ENCODE measurements around the gene SPC25.
"Not testable (repeated sequence)": the region's sequence is repeated elsewhere in the genome, so short reads cannot be mapped to it uniquely, and the experiment has no call there.

The SPC25 gene

DNA sequence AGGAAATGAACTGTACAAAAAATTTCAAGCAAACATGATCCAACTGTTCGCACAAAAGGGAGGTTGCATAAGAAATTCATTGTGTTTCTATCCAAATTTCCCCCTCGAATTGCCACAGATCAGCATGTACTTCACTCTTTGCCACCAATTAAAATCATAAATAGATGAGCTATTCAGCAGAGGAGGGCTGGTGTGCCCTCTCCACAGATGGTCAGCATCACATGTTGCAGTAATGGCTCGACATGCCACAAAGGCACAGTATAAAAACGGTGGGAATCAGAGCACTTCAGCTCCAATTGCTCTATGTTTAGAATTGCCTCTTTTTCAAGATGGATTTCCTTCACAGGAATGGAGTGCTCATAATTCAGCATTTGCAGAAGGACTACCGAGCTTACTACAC is 10.8 kb upstream of the SPC25 start, which contains the start of gene G6PC2:
TSS of gene G6PC2 (plus strand) at position 289 of the 400 bp plus-strand sequence. CDS start at position 330, 41 bp downstream.
- no peak for DNase-seq

DNA sequence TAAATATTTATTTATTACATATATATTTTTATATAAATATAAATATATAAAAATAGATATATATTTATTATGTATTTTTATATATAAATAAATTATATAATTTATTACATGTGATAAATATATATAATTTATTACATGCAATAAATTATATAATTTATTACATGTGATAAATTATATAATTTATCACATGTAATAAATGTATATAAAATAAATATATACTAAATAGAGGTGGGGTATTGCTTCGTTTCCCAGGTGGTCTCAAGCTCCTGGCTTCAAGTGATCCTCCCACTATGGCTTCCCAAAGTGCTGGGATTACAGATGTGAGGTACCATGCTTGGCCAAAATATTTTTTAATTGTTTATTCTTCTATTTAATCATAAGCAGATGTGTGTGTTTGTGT is 7.2 kb upstream of the SPC25 start:
- no peak for DNase-seq

DNA sequence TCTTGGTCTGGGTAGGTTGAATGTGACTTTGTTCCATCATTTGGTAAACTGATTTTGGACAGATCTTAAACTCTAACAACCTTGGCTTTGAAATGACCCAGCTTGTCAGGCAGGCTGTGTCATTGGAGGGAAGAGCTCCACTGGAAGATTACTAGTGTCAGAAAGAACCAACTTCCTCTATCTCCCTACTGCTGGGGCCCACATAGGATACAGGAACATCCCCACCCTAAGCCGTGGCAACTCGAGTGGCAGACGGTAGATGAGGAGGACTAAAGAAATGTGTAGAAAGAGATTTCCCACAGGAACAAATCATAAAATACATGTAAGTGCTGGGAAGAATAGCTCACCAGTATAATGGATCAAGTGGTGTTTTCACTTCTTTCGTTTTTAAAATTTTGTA is 6.6 kb upstream of the SPC25 start:
- peak; percentile 48 for DNase-seq

DNA sequence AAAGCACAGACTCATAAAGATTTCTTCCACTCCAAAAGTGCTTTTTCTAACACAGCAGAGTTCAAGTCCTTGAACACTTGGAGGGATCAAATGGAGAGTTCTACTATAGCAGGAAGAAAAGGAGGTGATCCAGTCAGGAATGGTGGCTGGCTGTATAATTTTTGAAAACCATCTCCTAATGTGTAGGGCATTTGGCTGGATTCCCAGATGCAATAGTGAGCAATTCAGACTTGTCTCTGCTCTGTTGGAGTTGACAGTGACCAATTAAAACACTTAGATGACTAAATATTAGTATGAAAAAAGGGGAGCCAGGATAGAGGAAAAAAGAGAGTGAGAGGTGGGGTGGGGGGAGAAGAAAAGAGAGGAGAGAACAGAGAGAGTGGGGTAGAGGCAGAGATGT is 5.5 kb upstream of the SPC25 start:
- no peak for DNase-seq

DNA sequence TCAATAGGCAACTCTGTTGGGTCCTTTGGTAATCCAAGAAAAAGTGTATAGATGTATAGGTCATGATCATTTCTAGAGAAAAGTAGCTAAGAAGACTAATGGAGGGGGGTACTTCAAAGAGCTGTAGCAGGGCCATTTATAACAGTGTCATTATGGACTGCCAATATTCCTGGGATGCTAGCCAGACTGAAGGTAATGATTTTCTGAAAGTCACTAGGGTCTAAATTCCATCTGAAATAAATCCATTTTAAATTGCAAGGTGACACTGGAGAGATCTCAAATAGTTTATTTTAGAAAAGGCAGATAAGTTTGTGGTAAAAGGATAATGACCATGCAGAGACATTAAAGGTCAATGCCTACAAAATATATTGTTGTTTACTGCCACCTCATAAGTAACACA is 4.5 kb upstream of the SPC25 start:
- DNase-seq, result no peak

DNA sequence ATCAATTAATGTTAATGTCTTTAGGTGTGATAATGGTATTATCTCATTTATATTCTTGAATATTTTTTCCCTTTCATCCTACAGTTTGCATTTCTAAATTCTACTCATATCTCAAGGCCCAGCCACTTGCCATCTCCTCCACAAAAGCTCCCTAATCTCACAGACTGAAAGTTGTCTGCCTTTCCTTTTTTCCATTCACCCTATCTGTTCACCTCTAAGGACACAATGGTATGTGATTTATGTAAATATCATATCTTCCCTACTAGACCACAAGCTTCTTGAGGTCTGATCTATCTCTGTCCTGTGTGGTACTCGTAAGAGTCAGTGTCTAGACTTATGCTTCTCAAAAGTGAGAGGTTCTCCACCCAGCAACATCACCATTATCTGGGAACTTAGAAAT is 3.9 kb upstream of the SPC25 start:
- DNase-seq, result no peak

DNA sequence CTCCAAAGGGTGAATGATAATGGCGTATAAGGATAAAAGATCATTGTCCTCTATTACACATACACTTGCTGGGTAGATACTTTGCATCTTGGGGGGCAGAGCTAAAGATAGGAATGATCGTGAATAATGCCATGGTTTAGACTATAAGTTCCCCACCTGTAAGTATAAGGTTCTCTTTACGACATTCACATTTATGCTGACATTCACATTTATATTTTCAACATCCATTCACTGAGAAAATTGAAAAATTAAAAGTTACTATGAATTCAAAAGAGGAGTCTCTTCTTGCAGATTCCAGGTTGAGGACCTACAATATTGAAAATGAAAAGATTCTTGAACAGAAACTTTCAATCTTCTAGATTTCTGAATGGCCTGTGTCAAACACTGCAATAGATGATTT is 2.1 kb upstream of the SPC25 start:
- DNase-seq, result no peak

DNA sequence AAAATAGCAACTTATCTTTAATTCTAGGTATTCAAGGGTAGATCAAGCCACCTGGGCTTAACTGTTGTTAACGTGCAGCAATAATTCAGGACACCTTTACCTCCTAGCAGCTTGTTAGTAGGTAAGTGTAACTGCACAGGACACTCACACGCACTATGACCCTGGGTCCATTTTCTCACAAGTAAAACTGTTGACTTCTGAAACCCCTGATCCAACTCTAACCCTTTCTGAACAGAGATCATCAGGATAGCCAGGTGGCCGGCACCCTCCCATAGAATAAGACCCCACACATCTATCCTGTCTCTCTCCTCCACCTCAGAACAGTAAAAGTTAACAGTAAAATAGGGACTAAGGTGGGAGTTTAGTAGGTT is 610 bp downstream of the SPC25 start:
- DNase-seq, result peak; percentile 43

DNA sequence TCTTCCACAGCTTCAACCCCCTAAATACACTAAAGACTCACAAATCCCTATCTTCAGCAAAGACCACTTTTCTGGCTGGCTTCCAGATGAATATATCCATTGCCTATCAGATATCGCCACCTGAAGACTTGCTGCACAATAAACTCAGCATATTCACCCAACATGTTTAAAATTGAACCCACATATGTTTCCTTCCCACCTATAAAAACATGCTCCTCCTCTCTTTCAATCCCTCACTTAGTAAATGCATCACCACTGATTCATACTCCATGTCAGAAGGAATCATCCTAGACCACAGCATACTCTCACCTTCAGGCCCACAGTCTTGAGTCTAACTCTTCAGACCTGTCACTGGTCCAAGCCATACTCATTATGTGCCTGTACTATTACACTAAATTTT is 5.3 kb downstream of the SPC25 start:
- DNase-seq, result peak; percentile 54

DNA sequence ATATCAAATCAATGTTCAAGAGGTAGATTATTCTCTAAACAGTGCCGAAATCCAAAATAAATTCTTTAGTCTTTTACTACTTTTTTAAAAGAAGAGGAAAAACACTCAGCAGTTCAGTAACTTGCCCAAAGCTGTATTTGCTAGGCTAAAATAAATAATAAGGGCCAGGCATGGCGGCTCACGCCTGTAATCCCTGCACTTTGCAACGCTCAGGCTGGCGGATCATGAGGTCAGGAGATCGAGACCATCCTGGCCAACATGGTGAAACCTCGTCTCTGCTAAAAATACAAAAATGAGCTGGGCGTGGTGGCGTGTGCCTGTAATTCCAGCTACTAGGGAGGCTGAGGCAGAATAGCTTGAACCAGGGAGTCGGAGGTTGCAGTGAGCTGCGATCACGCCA is 8.1 kb downstream of the SPC25 start:
- DNase-seq, result not testable (repeated sequence)

DNA sequence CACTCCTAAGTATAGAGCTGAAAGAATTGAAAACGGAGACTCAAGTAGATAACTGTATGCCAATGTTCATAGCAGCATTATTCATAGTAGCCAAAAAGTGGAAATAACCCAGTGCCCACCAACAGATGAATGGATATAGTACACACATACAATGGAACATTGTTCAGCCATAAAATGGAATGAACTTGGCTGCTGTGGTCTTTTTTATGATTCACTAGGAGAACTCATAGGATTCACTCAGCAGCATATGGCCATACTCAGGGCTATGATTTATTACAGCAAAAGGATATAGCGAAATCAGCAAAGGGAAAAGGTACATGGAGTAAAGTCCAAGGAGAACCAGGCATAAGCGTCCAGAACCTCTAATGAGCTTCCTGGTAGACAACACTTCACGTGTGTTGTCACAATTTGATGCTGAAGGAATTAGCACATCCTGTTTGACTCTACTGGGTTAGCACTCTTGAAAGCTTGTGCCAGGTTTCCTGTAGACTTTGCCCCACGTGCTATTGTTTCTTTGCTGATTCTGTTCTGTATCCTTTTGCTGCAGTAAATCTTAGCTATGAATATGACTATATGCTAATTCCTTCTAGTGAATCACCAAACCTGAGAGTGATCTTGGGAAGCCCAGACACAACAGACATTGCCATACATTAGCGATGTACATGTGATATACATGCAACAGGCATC is 15.7 kb downstream of the SPC25 start:
- DNase-seq, result no peak

DNA sequence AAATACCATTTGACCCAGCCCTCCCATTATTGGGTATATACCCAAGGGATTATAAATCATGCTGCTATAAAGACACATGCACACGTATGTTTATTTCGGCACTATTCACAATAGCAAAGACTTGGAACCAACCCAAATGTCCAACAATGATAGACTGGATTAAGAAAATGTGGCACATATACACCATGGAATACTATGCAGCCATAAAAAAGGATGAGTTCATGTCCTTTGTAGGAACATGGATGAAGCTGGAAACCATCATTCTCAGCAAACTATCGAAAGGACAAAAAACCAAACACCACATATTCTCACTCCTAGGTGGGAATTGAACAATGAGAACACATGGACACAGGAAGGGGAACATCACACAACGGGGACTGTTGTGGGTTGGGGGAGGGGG is 19.4 kb downstream of the SPC25 start:
- not testable (repeated sequence) for DNase-seq

DNA sequence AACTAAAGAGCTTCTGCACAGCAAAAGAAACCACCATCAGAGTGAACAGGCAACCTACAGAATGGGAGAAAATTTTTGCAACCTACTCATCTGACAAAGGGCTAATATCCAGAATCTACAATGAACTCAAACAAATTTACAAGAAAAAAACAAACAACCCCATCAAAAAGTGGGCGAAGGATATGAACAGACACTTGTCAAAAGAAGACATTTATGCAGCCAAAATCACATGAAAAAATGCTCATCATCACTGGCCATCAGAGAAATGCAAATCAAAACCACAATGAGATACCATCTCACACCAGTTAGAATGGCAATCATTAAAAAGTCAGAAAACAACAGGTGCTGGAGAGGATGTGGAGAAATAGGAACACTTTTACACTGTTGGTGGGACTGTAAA is 19.9 kb downstream of the SPC25 start:
- DNase-seq, result not testable (repeated sequence)

DNA sequence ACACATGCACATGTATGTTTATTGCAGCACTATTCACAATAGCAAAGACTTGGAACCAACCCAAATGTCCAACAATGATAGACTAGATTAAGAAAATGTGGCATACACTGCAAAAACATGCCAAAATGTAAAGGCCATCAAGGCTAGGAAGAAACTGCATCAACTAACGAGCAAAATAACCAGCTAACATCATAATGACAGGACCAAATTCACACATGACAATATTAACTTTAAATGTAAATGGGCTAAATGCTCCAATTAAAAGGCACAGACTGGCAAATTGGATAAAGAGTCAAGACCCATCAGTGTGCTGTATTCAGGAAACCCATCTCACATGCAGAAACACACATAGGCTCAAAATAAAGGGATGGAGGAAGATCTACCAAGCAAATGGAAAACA is 23.1 kb downstream of the SPC25 start:
- DNase-seq, result not testable (repeated sequence)

DNA sequence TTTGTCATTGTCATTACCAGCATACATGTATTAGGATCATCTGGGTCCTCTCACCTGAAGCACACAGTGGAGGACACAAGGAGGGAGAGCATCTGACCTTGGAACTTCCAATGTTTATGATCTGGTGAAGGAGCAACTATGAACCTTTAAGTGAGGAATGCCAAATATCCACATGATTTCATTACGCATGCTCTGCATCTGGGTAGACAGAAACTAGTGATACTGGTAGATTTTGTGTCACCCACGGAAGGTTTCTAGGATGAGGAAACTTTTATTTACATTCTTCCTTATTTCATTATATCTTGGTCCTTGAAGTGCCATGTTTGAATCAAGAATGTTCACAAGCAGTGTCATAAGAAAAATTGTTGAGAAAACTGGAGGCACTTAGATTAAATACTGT is 32.1 kb downstream of the SPC25 start:
- no peak for DNase-seq

DNA sequence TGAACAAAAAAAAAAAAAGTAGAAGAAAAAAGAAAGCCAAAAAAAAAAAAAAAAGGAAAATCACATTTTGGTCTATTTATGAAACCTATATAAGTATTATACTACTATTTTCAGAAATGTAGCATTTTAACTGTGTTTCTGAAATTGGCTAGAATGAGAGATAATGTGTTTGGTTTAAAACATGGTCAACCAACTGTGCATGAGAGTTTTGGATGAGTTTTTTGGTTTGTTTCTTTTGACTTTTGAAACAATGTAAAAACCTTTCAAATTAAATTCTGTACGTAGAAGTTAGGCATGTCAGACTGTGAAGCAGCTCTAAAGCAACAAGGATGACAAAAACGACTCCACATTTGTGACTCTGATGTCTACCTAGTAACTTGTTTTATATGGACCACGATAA is 34.6 kb downstream of the SPC25 start:
- no peak for DNase-seq

DNA sequence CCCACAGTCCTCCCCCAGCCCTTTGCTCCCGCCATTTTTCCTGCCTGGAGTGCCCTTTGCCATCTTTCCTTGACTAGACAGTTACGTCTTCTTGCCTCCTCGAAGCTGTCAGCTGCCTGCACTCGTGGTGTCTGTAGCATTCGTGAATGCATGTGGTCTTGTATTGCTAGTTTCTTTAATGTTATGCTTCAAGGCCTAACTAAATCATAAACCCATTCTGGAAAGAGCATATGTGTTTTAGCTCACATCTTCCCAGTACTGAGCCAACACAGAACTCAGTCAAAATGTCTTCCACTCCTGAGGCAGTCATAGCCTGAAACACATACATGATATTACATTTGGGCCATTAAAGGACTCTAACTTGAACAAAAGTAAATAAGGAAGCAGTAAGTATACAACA is 35.6 kb downstream of the SPC25 start:
- DNase-seq, result no peak

DNA sequence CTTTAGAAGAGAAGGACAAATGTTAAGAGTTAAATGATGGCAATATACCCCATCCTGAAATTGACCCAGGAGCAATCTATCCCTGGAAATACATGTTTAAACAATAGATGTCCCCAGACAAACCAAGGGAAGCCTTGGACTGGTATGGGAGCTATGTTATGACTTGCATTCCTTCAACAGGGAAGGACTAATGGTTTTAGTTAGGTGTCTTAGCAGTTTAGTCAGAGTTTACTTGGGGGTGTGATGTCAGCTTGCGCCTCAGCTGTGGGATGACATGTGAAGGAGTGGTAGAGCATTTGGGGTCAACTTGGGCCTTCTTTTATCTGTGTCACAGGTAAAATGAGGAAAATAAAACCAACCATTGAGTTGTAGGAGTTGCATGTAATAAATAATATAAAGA is 36.8 kb downstream of the SPC25 start:
- no peak for DNase-seq

DNA sequence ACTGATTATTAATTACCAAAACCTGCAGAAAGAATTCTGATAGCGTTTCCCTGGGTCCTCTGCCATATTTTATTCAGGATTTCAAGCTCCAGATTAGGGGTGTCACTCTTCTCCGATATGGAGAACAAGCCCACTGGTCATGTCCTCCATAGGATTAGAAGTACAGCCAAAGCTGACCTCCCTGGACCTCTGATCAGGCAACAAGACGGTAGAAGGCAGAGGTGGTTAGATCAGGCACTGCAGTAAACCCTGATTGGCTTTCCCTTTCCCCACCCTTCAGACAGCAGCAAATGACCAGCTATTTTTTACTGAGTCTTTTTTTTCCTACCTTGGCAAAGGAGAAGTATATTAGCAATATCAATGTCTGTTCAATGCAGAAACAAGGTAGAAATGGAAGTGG is 37.7 kb downstream of the SPC25 start:
- no peak for DNase-seq

DNA sequence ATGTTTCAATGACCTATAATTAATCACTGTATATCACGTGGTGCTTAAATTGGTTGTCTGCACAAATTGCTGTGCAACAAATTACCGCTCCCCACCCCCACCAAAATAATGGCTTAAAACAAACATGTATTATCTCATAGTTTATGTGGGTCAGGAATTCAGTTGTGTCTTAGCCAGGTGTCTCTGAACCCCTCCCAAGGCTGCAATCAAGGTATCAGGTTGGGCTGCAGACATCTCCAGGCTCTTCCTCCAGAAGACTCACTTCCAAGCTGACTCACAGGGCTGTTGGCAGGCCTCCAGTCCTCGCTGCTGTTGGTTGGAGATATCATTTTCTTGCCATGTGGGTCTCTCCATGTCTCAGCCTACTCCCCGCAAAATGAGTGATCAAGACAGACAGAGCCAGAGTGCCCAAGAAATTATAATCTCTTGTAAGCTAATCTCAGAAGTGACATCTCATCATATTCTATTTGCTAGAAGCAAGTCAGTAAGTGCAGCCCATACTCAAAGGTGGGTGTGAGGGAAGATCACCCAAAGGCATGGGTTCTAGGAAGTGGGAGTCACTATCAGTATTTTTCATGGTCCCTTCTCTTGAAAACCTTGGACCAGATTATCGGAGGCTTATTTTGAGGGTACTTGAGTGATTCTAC is 38.4 kb downstream of the SPC25 start:
- DNase-seq, result peak; percentile 97

DNA sequence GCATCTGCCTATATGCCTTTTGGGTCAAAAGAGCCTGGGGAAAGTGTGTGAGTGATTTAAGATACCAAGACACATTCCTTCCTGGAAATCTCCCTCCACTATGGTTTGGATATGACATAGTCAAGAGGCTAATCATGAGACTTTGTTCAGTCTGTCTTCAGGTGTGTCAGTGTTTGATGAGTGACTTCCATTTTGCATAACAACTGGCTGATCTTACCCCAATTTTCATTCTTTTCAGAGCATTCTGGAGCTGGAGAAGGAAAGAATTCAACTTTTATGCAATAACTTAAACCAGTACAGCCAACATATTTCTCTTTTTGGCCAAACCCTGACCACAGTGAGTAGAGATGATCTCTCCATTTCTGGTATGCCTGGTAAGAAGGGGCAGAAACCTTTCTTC is 39.4 kb downstream of the SPC25 start:
- no peak for DNase-seq

DNA sequence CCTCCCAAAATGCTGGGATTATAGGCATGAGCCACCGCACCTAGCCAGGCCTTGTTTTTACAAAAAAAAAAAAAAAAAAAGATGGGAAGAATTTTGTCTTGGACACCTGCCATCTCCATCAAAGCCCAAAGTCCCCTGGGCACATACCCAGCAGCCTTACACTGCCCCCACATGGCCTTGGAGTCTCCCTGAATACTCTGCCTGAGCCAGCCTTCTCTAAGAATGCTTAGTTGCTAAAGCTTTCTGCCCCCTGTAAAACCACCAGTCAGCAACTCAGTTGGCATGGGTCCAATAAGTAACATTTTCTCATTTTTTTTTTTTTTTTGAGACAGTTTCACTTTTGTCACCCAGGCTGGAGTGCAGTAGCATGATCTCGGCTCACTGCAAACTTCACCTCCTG is 40.6 kb downstream of the SPC25 start:
- peak; percentile 85 for DNase-seq

DNA sequence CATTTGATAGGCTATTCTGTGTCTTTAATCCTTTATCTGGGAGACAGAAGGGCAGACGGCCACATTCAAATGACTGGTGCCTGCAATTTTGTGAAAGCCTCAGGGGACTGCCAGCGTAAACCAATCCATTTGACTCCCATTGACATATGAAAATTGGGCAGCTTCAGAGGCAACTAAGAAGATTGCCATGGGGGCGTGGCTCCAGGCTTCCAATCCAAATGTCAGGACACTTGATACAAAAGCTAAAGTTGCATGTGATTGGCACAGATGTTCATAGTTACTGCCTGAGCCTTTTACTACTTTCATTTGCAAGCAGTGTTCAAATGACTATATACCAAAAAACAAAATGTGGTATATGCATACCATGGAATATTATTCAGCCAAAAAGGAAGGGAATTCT is 42.0 kb downstream of the SPC25 start:
- no peak for DNase-seq

DNA sequence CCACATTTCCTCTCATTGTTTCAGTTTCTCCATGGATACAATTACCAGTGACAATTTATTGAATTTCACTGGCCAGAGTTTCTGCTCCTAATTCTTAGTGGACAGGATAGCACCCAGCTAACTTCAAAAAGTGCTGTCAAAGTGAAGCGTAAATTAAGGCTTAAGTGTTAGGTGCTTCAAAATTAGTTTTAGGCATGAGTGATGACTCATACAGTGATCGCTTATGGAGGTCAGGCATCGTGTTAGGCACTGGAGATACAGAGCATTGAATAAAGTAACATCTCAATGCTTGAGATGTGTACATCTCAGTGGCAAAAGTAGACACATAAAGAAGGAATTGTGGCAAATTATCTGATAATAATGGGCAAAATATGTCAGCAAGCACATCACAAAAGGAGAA is 47.0 kb downstream of the SPC25 start:
- DNase-seq, result no peak

DNA sequence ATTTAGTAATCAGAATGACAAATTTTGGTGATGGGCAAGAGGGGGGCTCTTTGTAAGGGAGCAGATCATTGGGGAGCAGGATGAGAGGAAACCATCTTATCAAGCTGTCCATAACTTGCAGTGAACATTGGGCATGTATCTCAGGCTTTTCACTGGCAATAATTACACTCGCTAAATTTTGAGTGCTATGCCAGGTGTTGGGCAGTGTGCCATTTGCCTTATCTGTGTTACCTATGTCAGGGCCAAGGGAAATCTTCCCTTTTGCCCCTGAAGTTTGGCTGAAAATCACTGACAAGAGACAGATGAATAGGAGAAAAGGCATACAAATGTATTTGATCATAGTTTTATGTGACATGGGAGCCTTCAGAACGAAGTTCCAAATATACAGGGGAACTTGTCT is 48.8 kb downstream of the SPC25 start:
- DNase-seq, result no peak

Measured in hematopoietic multipotent progenitor cell treated with erythropoietin and hydrocortisone succinate and interleukin-3 and kit ligand, for 4 days (in vitro differentiated cells).